HCT116 (cell line): ENCODE measurements around the gene ZNF236. TPM values are rescaled to one million over a fixed set of nuclear protein-coding genes. Genes with fewer than 3 reads are reported as not detected.

Experiments
- ATAC-seq: fragments of 200-7000 bp; cut with Tn5 transposase; 2 replicates; pipeline ENCODE4 v1.9.1; 2020; ENCODE audit warnings: mild to moderate bottlenecking, moderate library complexity
- BruUV-seq: library from RNA; stranded (reverse); fragments of 400-500 nt; replicated peaks from 2 replicates; lab custom pipeline; 2021; lab: Mats Ljungman, UMichigan
- CTCF ChIA-PET: fragments of 300-600 bp; sonication (Branson Sonifier 250); formaldehyde crosslinking; loops from one replicate; lab custom pipeline; 2021; ENCODE audit warnings: antibody characterized with exemption; lab: Charles Lee
- POLR2A ChIA-PET: fragments of 300-600, 350-600 bp; sonication (Branson Sonifier 250); formaldehyde crosslinking; loops from one replicate; lab custom pipeline; 2021; ENCODE audit warnings: antibody characterized with exemption; lab: Charles Lee
- RAD21 ChIA-PET, 2 experiments: fragments of 300-600 bp; sonication (Branson Sonifier 250); formaldehyde crosslinking; loops; one replicate each; lab custom pipeline; 2023; ENCODE audit warnings: low total read pairs in 2 of 2; ENCODE audit not compliant: uncharacterized antibody in 2 of 2, unreplicated experiment in 2 of 2, low non-redundant PET in 1 of 2; lab: Charles Lee
- DNase-seq: peaks from one replicate; pipeline ENCODE4 v3.0.0-alpha.2; 2010; ENCODE audit warnings: low read depth, low spot score
- H2AFZ ChIP-seq: fragments of 200-600 bp; shearing (Covaris generic), sonication (generic); 2 replicates; pipeline ENCODE4 v1.6.1; 2017; ENCODE audit warnings: low read depth, mixed run types, mixed read lengths, antibody characterized with exemption, low read length; ENCODE audit not compliant: poor library complexity, severe bottlenecking
- H3K27ac ChIP-seq: 2 replicates; pipeline ENCODE4 v1.5.1; 2012; ENCODE audit warnings: low read depth, low read length
- H3K27me3 ChIP-seq: fragments of 200-600 bp; sonication (generic); 2 replicates; pipeline ENCODE4 v1.6.1; 2016; ENCODE audit warnings: mixed run types, low read length, mixed read lengths; ENCODE audit not compliant: insufficient read depth
- H3K36me3 ChIP-seq, 2 experiments: fragments of 200-500 bp in 1 of 2; fragments of 200-600 bp in 1 of 2; sonication (Bioruptor generic) in 1 of 2; sonication (generic) in 1 of 2; 2 replicates each; pipeline versions ENCODE4 v1.5.1 to v1.6.1; 2014 to 2016; ENCODE audit warnings: low read length in 2 of 2, inconsistent platforms in 1 of 2, mixed read lengths in 1 of 2, mixed run types in 1 of 2; ENCODE audit not compliant: insufficient read depth in 2 of 2, control insufficient read depth in 1 of 2
- H3K4me1 ChIP-seq, 2 experiments: fragments of 200-600 bp in 1 of 2; sonication (generic) in 1 of 2; 2 replicates each; pipeline versions ENCODE4 v1.5.1 to v1.6.1; 2012 to 2017; ENCODE audit warnings: low read length in 2 of 2, inconsistent platforms in 1 of 2, mild to moderate bottlenecking in 1 of 2, mixed read lengths in 1 of 2, mixed run types in 1 of 2, moderate library complexity in 1 of 2; ENCODE audit not compliant: insufficient read depth in 2 of 2, control insufficient read depth in 1 of 2
- H3K4me2 ChIP-seq: fragments of 200-600 bp; sonication (generic); 2 replicates; pipeline ENCODE4 v1.6.1; 2017; ENCODE audit warnings: mixed run types, low read length, mixed read lengths
- H3K4me3 ChIP-seq, 2 experiments: fragments of 200-600 bp in 1 of 2; sonication (generic) in 1 of 2; replicated peaks in 1 of 2; 2 replicates each; pipeline ENCODE4 v1.5.1; 2011 to 2016; ENCODE audit warnings: low read length in 2 of 2, control low read depth in 1 of 2, low read depth in 1 of 2, mild to moderate bottlenecking in 1 of 2, mixed read lengths in 1 of 2, mixed run types in 1 of 2
- H3K79me2 ChIP-seq: fragments of 200-600 bp; sonication (generic); 2 replicates; pipeline ENCODE4 v1.6.1; 2017; ENCODE audit warnings: mild to moderate bottlenecking, mixed run types, low read length, moderate library complexity, mixed read lengths; ENCODE audit not compliant: insufficient read depth
- H3K9ac ChIP-seq: fragments of 200-600 bp; sonication (generic); 2 replicates; pipeline ENCODE4 v1.6.1; 2016; ENCODE audit warnings: low read length, mixed read lengths
- H3K9me2 ChIP-seq: fragments of 200-600 bp; sonication (generic), shearing (Covaris generic); 2 replicates; pipeline ENCODE4 v1.6.1; 2017; ENCODE audit warnings: mixed run types, mild to moderate bottlenecking, moderate library complexity; ENCODE audit not compliant: insufficient read depth
- H3K9me3 ChIP-seq, 2 experiments: fragments of 200-500 bp in 1 of 2; fragments of 200-600 bp in 1 of 2; sonication (Bioruptor generic) in 1 of 2; sonication (generic) in 1 of 2; 2 replicates each; pipeline ENCODE4 v1.6.1; 2014 to 2017; ENCODE audit warnings: low read length in 2 of 2, mixed read lengths in 2 of 2, inconsistent platforms in 1 of 2, low read depth in 1 of 2, mild to moderate bottlenecking in 1 of 2, mixed run types in 1 of 2, moderate library complexity in 1 of 2; ENCODE audit not compliant: control insufficient read depth in 1 of 2, insufficient read depth in 1 of 2
- H4K20me1 ChIP-seq: fragments of 200-600 bp; sonication (generic), shearing (Covaris generic); 2 replicates; pipeline ENCODE4 v1.6.1; 2017; ENCODE audit warnings: mixed run types, mild to moderate bottlenecking, moderate library complexity; ENCODE audit not compliant: insufficient read depth
- JUND ChIP-seq: IDR thresholded peaks from 2 replicates; pipeline ENCODE4 v1.6.1; 2012
- POLR2AphosphoS5 ChIP-seq: IDR thresholded peaks from 2 replicates; pipeline ENCODE4 v1.6.1; 2011; ENCODE audit warnings: mild to moderate bottlenecking, low read depth, low read length, moderate library complexity
- ZNF274 ChIP-seq: fragments of 200-500 bp; sonication (Bioruptor generic); IDR thresholded peaks from 2 replicates; pipeline ENCODE4 v1.6.1; 2014; ENCODE audit warnings: mild to moderate bottlenecking, low read depth, low read length, inconsistent platforms
- intact Hi-C: fragments of 100-400 bp; cut with micrococcal nuclease; formaldehyde crosslinking; loops from 2 replicates; pipeline ENCODE4 v1.10.0; 2022
- total RNA-seq: library from RNA; stranded (reverse); gene quantifications from one replicate; pipeline ENCODE4 v1.2.1, GENCODE V29; 2021; ENCODE audit not compliant: unreplicated experiment
- TF ChIP-seq, protein P1 (sequence below): IDR thresholded peaks from 2 replicates; pipeline ENCODE4 v1.6.1; 2012
- TF ChIP-seq, protein P2 (sequence below): IDR thresholded peaks from 2 replicates; pipeline ENCODE4 v1.6.1; 2012
- TF ChIP-seq, protein P3 (sequence below): IDR thresholded peaks from 2 replicates; pipeline ENCODE4 v1.6.1; 2011; ENCODE audit warnings: mild to moderate bottlenecking, low read length, moderate library complexity; ENCODE audit not compliant: insufficient replicate concordance; ENCODE audit errors: extremely low read depth

The ZNF236 gene
- total RNA-seq, 1 experiment from 2014 or later, result 15.0 TPM

DNA sequence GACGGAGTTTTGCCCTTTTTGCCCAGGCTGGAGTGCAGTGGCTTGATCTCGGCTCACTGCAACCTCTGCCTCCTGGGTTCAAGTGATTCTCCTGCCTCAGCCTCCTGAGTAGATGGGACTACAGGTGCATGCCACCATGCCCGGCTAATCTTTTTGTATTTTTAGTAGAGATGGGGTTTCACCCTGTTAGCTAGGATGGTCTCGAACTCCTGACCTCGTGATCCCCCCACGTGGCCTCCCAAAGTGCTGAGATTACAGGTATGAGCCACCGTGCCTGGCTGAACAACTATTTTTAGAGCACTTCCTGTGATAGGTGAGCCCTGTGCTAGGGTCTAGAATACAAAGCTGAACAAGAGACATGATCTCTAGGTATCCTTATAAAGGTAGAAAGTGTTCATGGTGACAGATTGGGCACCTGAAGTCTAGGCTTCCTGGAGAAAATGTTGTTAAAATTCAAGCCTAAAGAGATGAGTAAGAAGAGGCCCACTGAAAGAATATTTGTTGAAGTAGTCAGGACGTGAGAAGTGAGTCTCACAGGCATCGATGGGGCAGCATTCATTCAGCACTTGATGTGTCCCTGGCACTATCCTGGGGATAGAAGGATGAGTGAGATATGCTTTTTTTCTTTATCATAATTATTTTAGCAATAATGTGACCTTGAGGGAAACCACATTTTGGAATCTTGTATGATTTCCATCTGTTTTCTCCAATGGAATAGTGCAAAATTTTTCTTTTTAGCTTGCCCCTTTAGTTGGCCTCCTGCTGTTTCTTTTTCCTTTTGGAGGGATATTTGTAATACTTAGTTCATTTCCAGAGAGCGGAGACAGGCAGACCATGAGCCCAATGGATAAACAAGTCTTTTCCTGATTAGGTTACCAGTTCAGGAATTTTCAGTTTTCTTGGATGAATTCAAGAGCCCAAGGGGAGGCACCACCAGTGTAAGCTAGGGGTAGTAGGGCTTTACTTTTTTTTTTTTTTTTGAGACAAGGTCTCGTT is 5.1 kb downstream of the ZNF236 start:
- no peak overlapping the region for H3K4me2 ChIP-seq
- CTCF ChIA-PET, result no interaction called here

More for the DNA sequence above, 5.1 kb downstream of the ZNF236 start:
- H3K36me3 ChIP-seq, result no peaks in the 10 kb centered on the region
- RAD21 ChIA-PET, result no interaction called here
- no peak for DNase-seq
- H3K27ac ChIP-seq, result no peak overlapping the region
- no peak overlapping the region for H3K4me3 ChIP-seq
- no TSS peak for BruUV-seq
- intact Hi-C loops, result loop anchor here (5.0 kb wide), 1 partner anchor 50 kb away; no protein-coding TSS in a partner anchor
- no peaks in the 10 kb centered on the region for H3K9me2 ChIP-seq
- peaks cover 0 to 18% of the 10 kb centered on the region in 2 experiments; a peak in 2 of 4 replicates for H3K4me1 ChIP-seq
- H3K9ac ChIP-seq, result no peak overlapping the region
- no peak for ATAC-seq
- POLR2A ChIA-PET, result no interaction called here
- peaks cover 61% of the 10 kb centered on the region for H3K79me2 ChIP-seq
- no peaks in the 10 kb centered on the region for H3K27me3 ChIP-seq
- H2AFZ ChIP-seq, result no peak overlapping the region
- TF ChIP-seq JUND, result no peak
- TF ChIP-seq, protein P1, sequence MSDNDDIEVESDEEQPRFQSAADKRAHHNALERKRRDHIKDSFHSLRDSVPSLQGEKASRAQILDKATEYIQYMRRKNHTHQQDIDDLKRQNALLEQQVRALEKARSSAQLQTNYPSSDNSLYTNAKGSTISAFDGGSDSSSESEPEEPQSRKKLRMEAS, result no peak
- TF ChIP-seq ZNF274, result no peak
- TF ChIP-seq POLR2AphosphoS5, result no peak
- TF ChIP-seq, protein P2, sequence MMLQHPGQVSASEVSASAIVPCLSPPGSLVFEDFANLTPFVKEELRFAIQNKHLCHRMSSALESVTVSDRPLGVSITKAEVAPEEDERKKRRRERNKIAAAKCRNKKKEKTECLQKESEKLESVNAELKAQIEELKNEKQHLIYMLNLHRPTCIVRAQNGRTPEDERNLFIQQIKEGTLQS, result no peak
- TF ChIP-seq, protein P3, sequence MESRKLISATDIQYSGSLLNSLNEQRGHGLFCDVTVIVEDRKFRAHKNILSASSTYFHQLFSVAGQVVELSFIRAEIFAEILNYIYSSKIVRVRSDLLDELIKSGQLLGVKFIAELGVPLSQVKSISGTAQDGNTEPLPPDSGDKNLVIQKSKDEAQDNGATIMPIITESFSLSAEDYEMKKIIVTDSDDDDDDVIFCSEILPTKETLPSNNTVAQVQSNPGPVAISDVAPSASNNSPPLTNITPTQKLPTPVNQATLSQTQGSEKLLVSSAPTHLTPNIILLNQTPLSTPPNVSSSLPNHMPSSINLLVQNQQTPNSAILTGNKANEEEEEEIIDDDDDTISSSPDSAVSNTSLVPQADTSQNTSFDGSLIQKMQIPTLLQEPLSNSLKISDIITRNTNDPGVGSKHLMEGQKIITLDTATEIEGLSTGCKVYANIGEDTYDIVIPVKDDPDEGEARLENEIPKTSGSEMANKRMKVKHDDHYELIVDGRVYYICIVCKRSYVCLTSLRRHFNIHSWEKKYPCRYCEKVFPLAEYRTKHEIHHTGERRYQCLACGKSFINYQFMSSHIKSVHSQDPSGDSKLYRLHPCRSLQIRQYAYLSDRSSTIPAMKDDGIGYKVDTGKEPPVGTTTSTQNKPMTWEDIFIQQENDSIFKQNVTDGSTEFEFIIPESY, result no peak
- no peaks in the 10 kb centered on the region for H3K9me3 ChIP-seq
- no peaks in the 10 kb centered on the region for H4K20me1 ChIP-seq
